ENCODE data around the gene TASP1.

TASP1 gene

GRCh38 chr20:13436530-13436929, 202.2 kb downstream of the TASP1 start:
- DNase-seq (ENCODE audit: low read depth), result no peak

GRCh38 chr20:13432126-13432525, 206.6 kb downstream of the TASP1 start:
- DNase-seq (ENCODE audit: low read depth), result no peak

GRCh38 chr20:13430346-13431002, 208.3 kb downstream of the TASP1 start:
- DNase-seq (ENCODE audit: low read depth), result no peak

GRCh38 chr20:13428684-13429083, 210.0 kb downstream of the TASP1 start:
- DNase-seq (ENCODE audit: low read depth), result no peak

GRCh38 chr20:13426870-13427269, 211.9 kb downstream of the TASP1 start:
- no peak for DNase-seq (ENCODE audit: low read depth)

GRCh38 chr20:13425381-13426135, 213.2 kb downstream of the TASP1 start:
- DNase-seq (ENCODE audit: low read depth), result no peak

GRCh38 chr20:13424174-13424833, 214.4 kb downstream of the TASP1 start:
- no peak for DNase-seq (ENCODE audit: low read depth)

- no peak for DNase-seq (ENCODE audit: low read depth)
Observed at GRCh38 chr20:13423472-13424173, 215.1 kb downstream of the TASP1 start.

- no peak for DNase-seq (ENCODE audit: low read depth)
Observed at GRCh38 chr20:13422637-13423036, 216.1 kb downstream of the TASP1 start.

GRCh38 chr20:13420625-13421024, 218.1 kb downstream of the TASP1 start:
- DNase-seq (ENCODE audit: low read depth), result no peak

- DNase-seq (ENCODE audit: low read depth), result no peak
Observed at GRCh38 chr20:13419477-13419876, 219.3 kb downstream of the TASP1 start.

- DNase-seq (ENCODE audit: low read depth), result no peak
Observed at GRCh38 chr20:13418263-13419229, 220.2 kb downstream of the TASP1 start.

- no peak for DNase-seq (ENCODE audit: low read depth)
Observed at GRCh38 chr20:13416531-13416930, 222.2 kb downstream of the TASP1 start.

GRCh38 chr20:13412806-13413445, 225.8 kb downstream of the TASP1 start:
- DNase-seq (ENCODE audit: low read depth), result no peak

GRCh38 chr20:13404293-13404692, 234.4 kb downstream of the TASP1 start:
- no peak for DNase-seq (ENCODE audit: low read depth)

- DNase-seq (ENCODE audit: low read depth), result no peak
Observed at GRCh38 chr20:13403453-13403852, 235.3 kb downstream of the TASP1 start.

GRCh38 chr20:13402986-13403385, 235.7 kb downstream of the TASP1 start:
- no peak for DNase-seq (ENCODE audit: low read depth)

GRCh38 chr20:13402171-13402760, 236.5 kb downstream of the TASP1 start:
- DNase-seq (ENCODE audit: low read depth), result no peak

- DNase-seq (ENCODE audit: low read depth), result no peak
Observed at GRCh38 chr20:13401596-13401995, 237.1 kb downstream of the TASP1 start.

- no peak for DNase-seq (ENCODE audit: low read depth)
Observed at GRCh38 chr20:13400453-13400852, 238.3 kb downstream of the TASP1 start.

All from activated T-helper 1 cell treated with Interleukin-2 at 50 U/mL for 16 hours (primary cell).